ENCODE data around the gene MARCHF9. TPM values are rescaled to one million over a fixed set of nuclear protein-coding genes. Genes with fewer than 3 reads are reported as not detected.

MARCHF9 gene
- total RNA-seq, 1 experiment from 2014 or later: 6.2 TPM

DNA sequence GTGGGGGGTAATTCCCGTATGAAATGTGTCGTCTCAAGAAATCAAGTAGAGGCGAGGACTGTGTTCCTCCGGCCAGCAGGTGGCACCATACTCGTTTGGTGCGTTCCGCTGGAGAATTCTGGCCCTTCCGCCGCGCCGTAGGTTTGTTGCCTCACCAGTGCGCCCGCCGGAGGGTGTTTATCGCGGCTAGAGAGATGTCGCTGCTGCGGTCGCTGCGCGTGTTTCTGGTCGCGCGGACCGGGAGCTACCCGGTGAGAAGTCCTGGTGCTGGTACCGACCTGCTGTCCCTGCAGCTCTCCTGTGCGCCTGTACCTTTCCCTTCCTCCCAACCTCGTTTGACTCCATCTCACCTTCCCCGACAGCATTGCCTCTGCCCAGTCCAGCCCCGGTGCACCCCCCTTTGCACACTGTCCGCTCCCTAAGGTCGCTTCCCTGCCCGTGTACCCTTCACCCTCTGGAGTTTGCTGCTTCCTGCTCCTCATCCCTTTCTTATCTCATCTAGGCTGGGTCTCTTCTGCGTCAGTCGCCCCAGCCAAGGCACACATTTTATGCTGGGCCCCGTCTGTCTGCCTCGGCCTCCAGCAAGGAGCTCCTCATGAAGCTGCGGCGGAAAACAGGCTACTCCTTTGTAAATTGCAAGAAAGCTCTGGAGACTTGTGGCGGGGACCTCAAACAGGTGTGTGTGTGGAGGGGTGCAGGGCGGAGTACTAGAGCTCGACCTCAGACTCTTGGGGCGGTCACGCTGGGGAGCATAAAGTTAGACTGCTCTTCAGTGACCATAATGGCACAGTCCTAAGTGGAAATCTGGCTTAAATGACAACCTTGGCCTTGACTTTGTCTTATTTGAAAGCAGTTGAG, 27.9 kb downstream of the MARCHF9 start, which contains the start of gene TSFM (continued):
- TF ChIP-seq, protein P1, sequence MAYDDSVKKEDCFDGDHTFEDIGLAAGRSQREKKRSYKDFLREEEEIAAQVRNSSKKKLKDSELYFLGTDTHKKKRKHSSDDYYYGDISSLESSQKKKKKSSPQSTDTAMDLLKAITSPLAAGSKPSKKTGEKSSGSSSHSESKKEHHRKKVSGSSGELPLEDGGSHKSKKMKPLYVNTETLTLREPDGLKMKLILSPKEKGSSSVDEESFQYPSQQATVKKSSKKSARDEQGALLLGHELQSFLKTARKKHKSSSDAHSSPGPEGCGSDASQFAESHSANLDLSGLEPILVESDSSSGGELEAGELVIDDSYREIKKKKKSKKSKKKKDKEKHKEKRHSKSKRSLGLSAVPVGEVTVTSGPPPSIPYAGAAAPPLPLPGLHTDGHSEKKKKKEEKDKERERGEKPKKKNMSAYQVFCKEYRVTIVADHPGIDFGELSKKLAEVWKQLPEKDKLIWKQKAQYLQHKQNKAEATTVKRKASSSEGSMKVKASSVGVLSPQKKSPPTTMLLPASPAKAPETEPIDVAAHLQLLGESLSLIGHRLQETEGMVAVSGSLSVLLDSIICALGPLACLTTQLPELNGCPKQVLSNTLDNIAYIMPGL (CRISPR knock-in tag; IDR thresholded peaks at IDR 0.05): peak; percentile 63; the same call in 1 of the 2 replicates
- TF ChIP-seq SP1 (CRISPR knock-in tag; conservative IDR thresholded peaks at IDR 0.05) (peak; percentile 89), RELA (CRISPR knock-in tag; IDR thresholded peaks at IDR 0.05; ENCODE audit: borderline replicate concordance) (no peak), ZNF425 (CRISPR knock-in tag; conservative IDR thresholded peaks at IDR 0.05) (no peak), ZNF138 (CRISPR knock-in tag; conservative IDR thresholded peaks at IDR 0.05) (no peak), ETV6 (CRISPR knock-in tag; IDR thresholded peaks at IDR 0.05) (peak; percentile 94), TCF7 (CRISPR knock-in tag; IDR thresholded peaks at IDR 0.05; ENCODE audit: low read depth) (no peak), KAT7 (CRISPR knock-in tag; IDR thresholded peaks at IDR 0.05; ENCODE audit: borderline replicate concordance) (no peak), NFE2L1 (CRISPR knock-in tag; IDR thresholded peaks at IDR 0.05) (peak; percentile 76)
- TF ChIP-seq, protein P2, sequence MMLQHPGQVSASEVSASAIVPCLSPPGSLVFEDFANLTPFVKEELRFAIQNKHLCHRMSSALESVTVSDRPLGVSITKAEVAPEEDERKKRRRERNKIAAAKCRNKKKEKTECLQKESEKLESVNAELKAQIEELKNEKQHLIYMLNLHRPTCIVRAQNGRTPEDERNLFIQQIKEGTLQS (CRISPR knock-in tag; conservative IDR thresholded peaks at IDR 0.05): peak; percentile 80; the same call in 1 of the 2 replicates
- TF ChIP-seq, protein P3, sequence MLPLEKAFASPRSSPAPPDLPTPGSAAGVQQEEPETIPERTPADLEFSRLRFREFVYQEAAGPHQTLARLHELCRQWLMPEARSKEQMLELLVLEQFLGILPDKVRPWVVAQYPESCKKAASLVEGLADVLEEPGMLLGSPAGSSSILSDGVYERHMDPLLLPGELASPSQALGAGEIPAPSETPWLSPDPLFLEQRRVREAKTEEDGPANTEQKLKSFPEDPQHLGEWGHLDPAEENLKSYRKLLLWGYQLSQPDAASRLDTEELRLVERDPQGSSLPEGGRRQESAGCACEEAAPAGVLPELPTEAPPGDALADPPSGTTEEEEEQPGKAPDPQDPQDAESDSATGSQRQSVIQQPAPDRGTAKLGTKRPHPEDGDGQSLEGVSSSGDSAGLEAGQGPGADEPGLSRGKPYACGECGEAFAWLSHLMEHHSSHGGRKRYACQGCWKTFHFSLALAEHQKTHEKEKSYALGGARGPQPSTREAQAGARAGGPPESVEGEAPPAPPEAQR (CRISPR knock-in tag; IDR thresholded peaks at IDR 0.05): no peak

DNA sequence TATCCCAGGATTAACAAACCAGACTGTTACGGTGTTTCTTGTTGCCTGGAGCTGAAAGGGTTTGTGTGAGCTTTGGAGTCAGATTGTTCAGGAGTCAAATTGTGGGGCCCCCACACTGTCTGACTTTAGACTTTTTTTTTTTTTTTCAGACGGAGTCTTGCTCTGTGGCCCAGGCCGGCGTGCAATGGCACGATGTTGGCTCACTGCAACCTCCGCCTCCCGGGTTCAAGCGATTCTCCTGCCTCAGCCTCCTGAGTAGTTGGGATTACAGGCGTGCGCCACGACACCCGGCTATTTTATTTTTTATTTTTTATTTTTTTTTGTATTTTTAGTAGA, 28.5 kb downstream of the MARCHF9 start:
- H3K4me3 Mint-ChIP-seq: peak overlapping the region; percentile 100
- H3K27me3 Mint-ChIP-seq (ENCODE audit: low read depth): no peaks in the 10 kb centered on the region
- peaks cover 31% of the 10 kb centered on the region for H3K36me3 Mint-ChIP-seq
- H3K9me3 Mint-ChIP-seq: no peaks in the 10 kb centered on the region
- no peak for ATAC-seq
- DNase-seq (ENCODE audit: low spot score): no peak
- ChIA-PET CTCF (interaction anchor here (0.6 to 2.8 kb wide), 15 partner anchors 11 to 200 kb away, joined by 3 to 17 read pairs (median 4); partner anchors contain the start of genes CYP27B1, EEF1AKMT3 and METTL1), POLR2A (interaction anchor here (0.7 to 1.0 kb wide), 2 partner anchors 16 kb away, joined by 3 to 4 read pairs; partner anchors contain the start of gene CYP27B1)
- H3K27ac Mint-ChIP-seq: 0 out of 2 replicates have a peak overlapping the region, but pooled peaks have one; percentile 97
- peaks cover 4% of the 10 kb centered on the region; the same call in 1 of the 2 replicates for H3K4me1 Mint-ChIP-seq
- TF ChIP-seq FOXP4 (CRISPR knock-in tag; IDR thresholded peaks at IDR 0.05): no peak
- TF ChIP-seq, protein P4, sequence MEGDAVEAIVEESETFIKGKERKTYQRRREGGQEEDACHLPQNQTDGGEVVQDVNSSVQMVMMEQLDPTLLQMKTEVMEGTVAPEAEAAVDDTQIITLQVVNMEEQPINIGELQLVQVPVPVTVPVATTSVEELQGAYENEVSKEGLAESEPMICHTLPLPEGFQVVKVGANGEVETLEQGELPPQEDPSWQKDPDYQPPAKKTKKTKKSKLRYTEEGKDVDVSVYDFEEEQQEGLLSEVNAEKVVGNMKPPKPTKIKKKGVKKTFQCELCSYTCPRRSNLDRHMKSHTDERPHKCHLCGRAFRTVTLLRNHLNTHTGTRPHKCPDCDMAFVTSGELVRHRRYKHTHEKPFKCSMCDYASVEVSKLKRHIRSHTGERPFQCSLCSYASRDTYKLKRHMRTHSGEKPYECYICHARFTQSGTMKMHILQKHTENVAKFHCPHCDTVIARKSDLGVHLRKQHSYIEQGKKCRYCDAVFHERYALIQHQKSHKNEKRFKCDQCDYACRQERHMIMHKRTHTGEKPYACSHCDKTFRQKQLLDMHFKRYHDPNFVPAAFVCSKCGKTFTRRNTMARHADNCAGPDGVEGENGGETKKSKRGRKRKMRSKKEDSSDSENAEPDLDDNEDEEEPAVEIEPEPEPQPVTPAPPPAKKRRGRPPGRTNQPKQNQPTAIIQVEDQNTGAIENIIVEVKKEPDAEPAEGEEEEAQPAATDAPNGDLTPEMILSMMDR (IDR thresholded peaks at IDR 0.05): no peak
- TF ChIP-seq ATF1 (CRISPR knock-in tag; IDR thresholded peaks at IDR 0.05): no peak
- no peak for TF ChIP-seq ZNF396 (CRISPR knock-in tag; IDR thresholded peaks at IDR 0.05; ENCODE audit: borderline replicate concordance)
- TF ChIP-seq SOX15 (CRISPR knock-in tag; IDR thresholded peaks at IDR 0.05): no peak
- TF ChIP-seq FOXK1 (CRISPR knock-in tag; IDR thresholded peaks at IDR 0.05): no peak
- no peak for TF ChIP-seq FOXP1 (CRISPR knock-in tag; IDR thresholded peaks at IDR 0.05; ENCODE audit: borderline replicate concordance)
- TF ChIP-seq, protein P5, sequence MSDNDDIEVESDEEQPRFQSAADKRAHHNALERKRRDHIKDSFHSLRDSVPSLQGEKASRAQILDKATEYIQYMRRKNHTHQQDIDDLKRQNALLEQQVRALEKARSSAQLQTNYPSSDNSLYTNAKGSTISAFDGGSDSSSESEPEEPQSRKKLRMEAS (CRISPR knock-in tag; IDR thresholded peaks at IDR 0.05): no peak
- TF ChIP-seq FOXJ3 (CRISPR knock-in tag; IDR thresholded peaks at IDR 0.05; ENCODE audit: borderline replicate concordance): no peak
- no peak for TF ChIP-seq ZBTB21 (CRISPR knock-in tag; IDR thresholded peaks at IDR 0.05; ENCODE audit: borderline replicate concordance)
- no peak for TF ChIP-seq ELF4 (CRISPR knock-in tag; IDR thresholded peaks at IDR 0.05; ENCODE audit: low read depth)
- TF ChIP-seq ZNF263 (CRISPR knock-in tag; IDR thresholded peaks at IDR 0.05; ENCODE audit: low read depth): no peak
- no peak for TF ChIP-seq ESRRA (CRISPR knock-in tag; IDR thresholded peaks at IDR 0.05; ENCODE audit: borderline replicate concordance)
